HepG2 (cell line): Measurements from ENCODE around the gene SERTAD1. TPM values are rescaled to one million over a fixed set of nuclear protein-coding genes. Genes with fewer than 3 reads are reported as not detected.

Experiments
- ARNT ChIP-seq: fragments of 450-650 bp; IDR thresholded peaks from 2 replicates; pipeline ENCODE4 v1.6.1; 2017
- CCAR2 ChIP-seq: fragments of 200-400 bp; formaldehyde crosslinking; optimal IDR thresholded peaks from 2 replicates; pipeline ENCODE3; 2018; ENCODE audit warnings: low read depth, mild to moderate bottlenecking, low read length, moderate library complexity
- FLYWCH1 ChIP-seq: sonication (generic); formaldehyde crosslinking; IDR thresholded peaks from 2 replicates; pipeline ENCODE4 v1.8.1; 2023; ENCODE audit warnings: mild to moderate bottlenecking, missing genetic modification reagents
- HDAC2 ChIP-seq: sonication (generic); formaldehyde crosslinking; IDR thresholded peaks from 2 replicates; pipeline ENCODE4 v1.4.0; 2020; ENCODE audit warnings: missing genetic modification reagents
- KDM5B ChIP-seq: sonication (generic); formaldehyde crosslinking; IDR thresholded peaks from 2 replicates; pipeline ENCODE4 v1.4.0; 2020; ENCODE audit warnings: missing genetic modification reagents, mild to moderate bottlenecking, borderline replicate concordance
- NFE2L2 ChIP-seq: fragments of 150-350 bp; IDR thresholded peaks from 2 replicates; pipeline ENCODE4 v1.6.1; 2014; ENCODE audit warnings: low read length
- NR2C2 ChIP-seq: sonication (generic); formaldehyde crosslinking; IDR thresholded peaks from 2 replicates; pipeline ENCODE4 v1.4.0; 2020; ENCODE audit warnings: missing genetic modification reagents, mild to moderate bottlenecking, moderate library complexity, borderline replicate concordance
- PHF21A ChIP-seq: sonication (generic); formaldehyde crosslinking; IDR thresholded peaks from 2 replicates; pipeline ENCODE4 v1.5.0; 2020; ENCODE audit warnings: mild to moderate bottlenecking, missing genetic modification reagents
- SETDB1 ChIP-seq: sonication (generic); formaldehyde crosslinking; IDR thresholded peaks from 2 replicates; pipeline ENCODE4 v1.5.1; 2020; ENCODE audit warnings: missing genetic modification reagents, mild to moderate bottlenecking, borderline replicate concordance
- SNAPC2 ChIP-seq: sonication (generic); formaldehyde crosslinking; IDR thresholded peaks from 2 replicates; pipeline ENCODE4 v1.8.1; 2022; ENCODE audit warnings: mild to moderate bottlenecking, missing genetic modification reagents
- SNAPC5 ChIP-seq: sonication (generic); formaldehyde crosslinking; IDR thresholded peaks from 2 replicates; pipeline ENCODE4 v1.8.1; 2023; ENCODE audit warnings: mild to moderate bottlenecking, missing genetic modification reagents, borderline replicate concordance
- U2AF1 ChIP-seq: fragments of 200-400 bp; formaldehyde crosslinking; optimal IDR thresholded peaks from 2 replicates; pipeline ENCODE3; 2017; ENCODE audit warnings: mild to moderate bottlenecking, low read depth, low read length
- ZNF138 ChIP-seq: sonication (generic); formaldehyde crosslinking; IDR thresholded peaks from 2 replicates; pipeline ENCODE4 v1.5.0; 2020; ENCODE audit warnings: mild to moderate bottlenecking, low read depth, missing genetic modification reagents
- ZNF230 ChIP-seq: sonication (generic); formaldehyde crosslinking; IDR thresholded peaks from 2 replicates; pipeline ENCODE4 v1.4.0; 2020; ENCODE audit warnings: mild to moderate bottlenecking, missing genetic modification reagents
- polyA plus RNA-seq, 8 experiments: library from polyadenylated mRNA; depleted of rRNA in 3 of 8; stranded (reverse) in 7 of 8; unstranded in 1 of 8; fragments of >200 nt; fragmentation: Illumina TruSeq in 4 of 8; extraction: Trizol in 4 of 8; gene quantifications; 2 replicates each; pipeline versions ENCODE4 v1.2.1 to v1.2.3, GENCODE V29; 2011 to 2016; ENCODE audit warnings: low read depth in 4 of 8, missing spikeins in 1 of 8, mixed read lengths in 1 of 8; ENCODE audit not compliant: insufficient read depth in 1 of 8
- total RNA-seq, 5 experiments: library from RNA; depleted of rRNA; stranded (reverse); fragments of >200 nt; fragmentation: Illumina TruSeq; extraction: Trizol; gene quantifications; 2 replicates each; pipeline ENCODE4 v1.2.3, GENCODE V29; 2016; ENCODE audit warnings: low read depth in 1 of 5
- TF ChIP-seq, protein P1 (sequence below): sonication (generic); formaldehyde crosslinking; IDR thresholded peaks from 2 replicates; pipeline ENCODE4 v1.5.1; 2020; ENCODE audit warnings: missing genetic modification reagents, mild to moderate bottlenecking, borderline replicate concordance
- TF ChIP-seq, protein P2 (sequence below): sonication (generic); formaldehyde crosslinking; IDR thresholded peaks from 2 replicates; pipeline ENCODE4 v1.4.0; 2020; ENCODE audit warnings: missing genetic modification reagents
- TF ChIP-seq, protein P3 (sequence below): sonication (generic); formaldehyde crosslinking; IDR thresholded peaks from 2 replicates; pipeline ENCODE4 v1.4.0; 2020; ENCODE audit warnings: missing genetic modification reagents, borderline replicate concordance
- TF ChIP-seq, protein P4 (sequence below): sonication (generic); formaldehyde crosslinking; IDR thresholded peaks from 2 replicates; pipeline ENCODE4 v1.4.0; 2020; ENCODE audit warnings: low read depth, mild to moderate bottlenecking, missing genetic modification reagents

SERTAD1 gene
- total and polyA plus RNA-seq, 2 of the 13 experiments (the other 11 are each of a cell fraction or from before 2014, with no cell fraction given), result 4.3 to 4.5 TPM

GRCh38 chr19:40461669-40462221, 36.0 kb upstream of the SERTAD1 start (continued):
- TF ChIP-seq, protein P1, sequence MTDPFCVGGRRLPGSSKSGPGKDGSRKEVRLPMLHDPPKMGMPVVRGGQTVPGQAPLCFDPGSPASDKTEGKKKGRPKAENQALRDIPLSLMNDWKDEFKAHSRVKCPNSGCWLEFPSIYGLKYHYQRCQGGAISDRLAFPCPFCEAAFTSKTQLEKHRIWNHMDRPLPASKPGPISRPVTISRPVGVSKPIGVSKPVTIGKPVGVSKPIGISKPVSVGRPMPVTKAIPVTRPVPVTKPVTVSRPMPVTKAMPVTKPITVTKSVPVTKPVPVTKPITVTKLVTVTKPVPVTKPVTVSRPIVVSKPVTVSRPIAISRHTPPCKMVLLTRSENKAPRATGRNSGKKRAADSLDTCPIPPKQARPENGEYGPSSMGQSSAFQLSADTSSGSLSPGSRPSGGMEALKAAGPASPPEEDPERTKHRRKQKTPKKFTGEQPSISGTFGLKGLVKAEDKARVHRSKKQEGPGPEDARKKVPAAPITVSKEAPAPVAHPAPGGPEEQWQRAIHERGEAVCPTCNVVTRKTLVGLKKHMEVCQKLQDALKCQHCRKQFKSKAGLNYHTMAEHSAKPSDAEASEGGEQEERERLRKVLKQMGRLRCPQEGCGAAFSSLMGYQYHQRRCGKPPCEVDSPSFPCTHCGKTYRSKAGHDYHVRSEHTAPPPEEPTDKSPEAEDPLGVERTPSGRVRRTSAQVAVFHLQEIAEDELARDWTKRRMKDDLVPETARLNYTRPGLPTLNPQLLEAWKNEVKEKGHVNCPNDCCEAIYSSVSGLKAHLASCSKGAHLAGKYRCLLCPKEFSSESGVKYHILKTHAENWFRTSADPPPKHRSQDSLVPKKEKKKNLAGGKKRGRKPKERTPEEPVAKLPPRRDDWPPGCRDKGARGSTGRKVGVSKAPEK (CRISPR knock-in tag), result no peak
- TF ChIP-seq, protein P2, sequence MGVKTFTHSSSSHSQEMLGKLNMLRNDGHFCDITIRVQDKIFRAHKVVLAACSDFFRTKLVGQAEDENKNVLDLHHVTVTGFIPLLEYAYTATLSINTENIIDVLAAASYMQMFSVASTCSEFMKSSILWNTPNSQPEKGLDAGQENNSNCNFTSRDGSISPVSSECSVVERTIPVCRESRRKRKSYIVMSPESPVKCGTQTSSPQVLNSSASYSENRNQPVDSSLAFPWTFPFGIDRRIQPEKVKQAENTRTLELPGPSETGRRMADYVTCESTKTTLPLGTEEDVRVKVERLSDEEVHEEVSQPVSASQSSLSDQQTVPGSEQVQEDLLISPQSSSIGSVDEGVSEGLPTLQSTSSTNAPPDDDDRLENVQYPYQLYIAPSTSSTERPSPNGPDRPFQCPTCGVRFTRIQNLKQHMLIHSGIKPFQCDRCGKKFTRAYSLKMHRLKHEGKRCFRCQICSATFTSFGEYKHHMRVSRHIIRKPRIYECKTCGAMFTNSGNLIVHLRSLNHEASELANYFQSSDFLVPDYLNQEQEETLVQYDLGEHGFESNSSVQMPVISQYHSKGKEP (CRISPR knock-in tag), result no peak
- TF ChIP-seq, protein P3, sequence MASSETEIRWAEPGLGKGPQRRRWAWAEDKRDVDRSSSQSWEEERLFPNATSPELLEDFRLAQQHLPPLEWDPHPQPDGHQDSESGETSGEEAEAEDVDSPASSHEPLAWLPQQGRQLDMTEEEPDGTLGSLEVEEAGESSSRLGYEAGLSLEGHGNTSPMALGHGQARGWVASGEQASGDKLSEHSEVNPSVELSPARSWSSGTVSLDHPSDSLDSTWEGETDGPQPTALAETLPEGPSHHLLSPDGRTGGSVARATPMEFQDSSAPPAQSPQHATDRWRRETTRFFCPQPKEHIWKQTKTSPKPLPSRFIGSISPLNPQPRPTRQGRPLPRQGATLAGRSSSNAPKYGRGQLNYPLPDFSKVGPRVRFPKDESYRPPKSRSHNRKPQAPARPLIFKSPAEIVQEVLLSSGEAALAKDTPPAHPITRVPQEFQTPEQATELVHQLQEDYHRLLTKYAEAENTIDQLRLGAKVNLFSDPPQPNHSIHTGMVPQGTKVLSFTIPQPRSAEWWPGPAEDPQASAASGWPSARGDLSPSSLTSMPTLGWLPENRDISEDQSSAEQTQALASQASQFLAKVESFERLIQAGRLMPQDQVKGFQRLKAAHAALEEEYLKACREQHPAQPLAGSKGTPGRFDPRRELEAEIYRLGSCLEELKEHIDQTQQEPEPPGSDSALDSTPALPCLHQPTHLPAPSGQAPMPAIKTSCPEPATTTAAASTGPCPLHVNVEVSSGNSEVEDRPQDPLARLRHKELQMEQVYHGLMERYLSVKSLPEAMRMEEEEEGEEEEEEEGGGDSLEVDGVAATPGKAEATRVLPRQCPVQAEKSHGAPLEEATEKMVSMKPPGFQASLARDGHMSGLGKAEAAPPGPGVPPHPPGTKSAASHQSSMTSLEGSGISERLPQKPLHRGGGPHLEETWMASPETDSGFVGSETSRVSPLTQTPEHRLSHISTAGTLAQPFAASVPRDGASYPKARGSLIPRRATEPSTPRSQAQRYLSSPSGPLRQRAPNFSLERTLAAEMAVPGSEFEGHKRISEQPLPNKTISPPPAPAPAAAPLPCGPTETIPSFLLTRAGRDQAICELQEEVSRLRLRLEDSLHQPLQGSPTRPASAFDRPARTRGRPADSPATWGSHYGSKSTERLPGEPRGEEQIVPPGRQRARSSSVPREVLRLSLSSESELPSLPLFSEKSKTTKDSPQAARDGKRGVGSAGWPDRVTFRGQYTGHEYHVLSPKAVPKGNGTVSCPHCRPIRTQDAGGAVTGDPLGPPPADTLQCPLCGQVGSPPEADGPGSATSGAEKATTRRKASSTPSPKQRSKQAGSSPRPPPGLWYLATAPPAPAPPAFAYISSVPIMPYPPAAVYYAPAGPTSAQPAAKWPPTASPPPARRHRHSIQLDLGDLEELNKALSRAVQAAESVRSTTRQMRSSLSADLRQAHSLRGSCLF (CRISPR knock-in tag), result no peak
- no peak for TF ChIP-seq SNAPC5 (CRISPR knock-in tag)
- no peak for TF ChIP-seq ZNF230 (CRISPR knock-in tag)
- TF ChIP-seq, protein P4, sequence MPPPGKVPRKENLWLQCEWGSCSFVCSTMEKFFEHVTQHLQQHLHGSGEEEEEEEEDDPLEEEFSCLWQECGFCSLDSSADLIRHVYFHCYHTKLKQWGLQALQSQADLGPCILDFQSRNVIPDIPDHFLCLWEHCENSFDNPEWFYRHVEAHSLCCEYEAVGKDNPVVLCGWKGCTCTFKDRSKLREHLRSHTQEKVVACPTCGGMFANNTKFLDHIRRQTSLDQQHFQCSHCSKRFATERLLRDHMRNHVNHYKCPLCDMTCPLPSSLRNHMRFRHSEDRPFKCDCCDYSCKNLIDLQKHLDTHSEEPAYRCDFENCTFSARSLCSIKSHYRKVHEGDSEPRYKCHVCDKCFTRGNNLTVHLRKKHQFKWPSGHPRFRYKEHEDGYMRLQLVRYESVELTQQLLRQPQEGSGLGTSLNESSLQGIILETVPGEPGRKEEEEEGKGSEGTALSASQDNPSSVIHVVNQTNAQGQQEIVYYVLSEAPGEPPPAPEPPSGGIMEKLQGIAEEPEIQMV (CRISPR knock-in tag), result no peak
- peak; percentile 74; the same call in 1 of the 2 replicates for TF ChIP-seq NR2C2 (CRISPR knock-in tag)
- peak; percentile 66; the same call in 1 of the 2 replicates for TF ChIP-seq HDAC2 (CRISPR knock-in tag)
- peak; percentile 60; the same call in 1 of the 2 replicates for TF ChIP-seq KDM5B
- no peak for TF ChIP-seq U2AF1
- TF ChIP-seq CCAR2, result no peak
- TF ChIP-seq SETDB1, result no peak
- no peak for TF ChIP-seq ZNF138 (CRISPR knock-in tag)
- TF ChIP-seq ARNT, result no peak
- TF ChIP-seq NFE2L2, result no peak
- no peak for TF ChIP-seq FLYWCH1 (CRISPR knock-in tag)
- no peak for TF ChIP-seq SNAPC2
- TF ChIP-seq PHF21A (CRISPR knock-in tag), result peak; percentile 66
